Measurements from ENCODE around the gene NAV2.

Gene NAV2

GRCh38 chr11:20020716-20021115 lies 308.1 kb downstream of the NAV2 start:
- no peak for ATAC-seq

GRCh38 chr11:20021212-20021611 lies 308.6 kb downstream of the NAV2 start:
- no peak for ATAC-seq
- TF ChIP-seq ZNF70 (CRISPR knock-in tag; IDR thresholded peaks at IDR 0.05) (no peak), ZFP30 (CRISPR knock-in tag; IDR thresholded peaks at IDR 0.05) (no peak), ZNF8 (CRISPR knock-in tag; IDR thresholded peaks at IDR 0.05) (no peak), OSR1 (CRISPR knock-in tag; IDR thresholded peaks at IDR 0.05) (no peak), TOX (CRISPR knock-in tag; IDR thresholded peaks at IDR 0.05; ENCODE audit: borderline replicate concordance) (no peak), POU6F1 (CRISPR knock-in tag; IDR thresholded peaks at IDR 0.05; ENCODE audit: borderline replicate concordance, low read depth) (no peak), RARB (CRISPR knock-in tag; IDR thresholded peaks at IDR 0.05) (no peak), ZC3H10 (CRISPR knock-in tag; IDR thresholded peaks at IDR 0.05) (no peak), CSRNP3 (CRISPR knock-in tag; IDR thresholded peaks at IDR 0.05) (no peak), GLIS3 (CRISPR knock-in tag; IDR thresholded peaks at IDR 0.05) (no peak), CSDC2 (CRISPR knock-in tag; IDR thresholded peaks at IDR 0.05) (no peak), BACH2 (CRISPR knock-in tag; IDR thresholded peaks at IDR 0.05; ENCODE audit: borderline replicate concordance) (no peak), TSHZ2 (CRISPR knock-in tag; IDR thresholded peaks at IDR 0.05) (no peak), ESRRG (CRISPR knock-in tag; IDR thresholded peaks at IDR 0.05) (no peak), CREB5 (CRISPR knock-in tag; IDR thresholded peaks at IDR 0.05; ENCODE audit: low read depth) (no peak), ISL1 (CRISPR knock-in tag; IDR thresholded peaks at IDR 0.05) (no peak)

More at GRCh38 chr11:20020716-20021115, 308.1 kb downstream of the NAV2 start:
- TF ChIP-seq RARB (CRISPR knock-in tag; IDR thresholded peaks at IDR 0.05) = no peak
- no peak for TF ChIP-seq ESRRG (CRISPR knock-in tag; IDR thresholded peaks at IDR 0.05)
- TF ChIP-seq CREB5 (CRISPR knock-in tag; IDR thresholded peaks at IDR 0.05; ENCODE audit: low read depth) = no peak
- no peak for TF ChIP-seq POU6F1 (CRISPR knock-in tag; IDR thresholded peaks at IDR 0.05; ENCODE audit: borderline replicate concordance, low read depth)
- TF ChIP-seq ISL1 (CRISPR knock-in tag; IDR thresholded peaks at IDR 0.05) = no peak
- no peak for TF ChIP-seq ARNTL (CRISPR knock-in tag; IDR thresholded peaks at IDR 0.05; ENCODE audit: borderline replicate concordance, low read depth)
- TF ChIP-seq ZFP30 (CRISPR knock-in tag; IDR thresholded peaks at IDR 0.05) = no peak
- no peak for TF ChIP-seq TSHZ2 (CRISPR knock-in tag; IDR thresholded peaks at IDR 0.05)
- TF ChIP-seq BACH2 (CRISPR knock-in tag; IDR thresholded peaks at IDR 0.05; ENCODE audit: borderline replicate concordance) = no peak
- no peak for TF ChIP-seq ZFP3 (CRISPR knock-in tag; IDR thresholded peaks at IDR 0.05)
- no peak for TF ChIP-seq SNAI2 (CRISPR knock-in tag; IDR thresholded peaks at IDR 0.05)
- no peak for TF ChIP-seq GLIS3 (CRISPR knock-in tag; IDR thresholded peaks at IDR 0.05)
- no peak for TF ChIP-seq TOX (CRISPR knock-in tag; IDR thresholded peaks at IDR 0.05; ENCODE audit: borderline replicate concordance)
- TF ChIP-seq CSDC2 (CRISPR knock-in tag; IDR thresholded peaks at IDR 0.05) = no peak
- TF ChIP-seq ZC3H10 (CRISPR knock-in tag; IDR thresholded peaks at IDR 0.05) = no peak
- no peak for TF ChIP-seq ZNF70 (CRISPR knock-in tag; IDR thresholded peaks at IDR 0.05)

Measured in SK-N-SH treated with all-trans-retinoic acid at 6 μM for 48 hours (cell line).